A172 (cell line): ENCODE data around the gene LPAR1. TPM values are rescaled to one million over a fixed set of nuclear protein-coding genes. Genes with fewer than 3 reads are reported as not detected.

Experiments used
- DNase-seq: peaks from one replicate; pipeline ENCODE4 v3.0.0-alpha.2; 2015; ENCODE audit warnings: low spot score
- total RNA-seq: library from RNA; depleted of rRNA; stranded (reverse); fragments of >200 nt; shearing (Covaris generic); gene quantifications from 2 replicates; pipeline ENCODE4 v1.2.3, GENCODE V29; 2014

The LPAR1 gene
- total RNA-seq, 1 experiment from 2014 or later, result 3.7 TPM

DNA sequence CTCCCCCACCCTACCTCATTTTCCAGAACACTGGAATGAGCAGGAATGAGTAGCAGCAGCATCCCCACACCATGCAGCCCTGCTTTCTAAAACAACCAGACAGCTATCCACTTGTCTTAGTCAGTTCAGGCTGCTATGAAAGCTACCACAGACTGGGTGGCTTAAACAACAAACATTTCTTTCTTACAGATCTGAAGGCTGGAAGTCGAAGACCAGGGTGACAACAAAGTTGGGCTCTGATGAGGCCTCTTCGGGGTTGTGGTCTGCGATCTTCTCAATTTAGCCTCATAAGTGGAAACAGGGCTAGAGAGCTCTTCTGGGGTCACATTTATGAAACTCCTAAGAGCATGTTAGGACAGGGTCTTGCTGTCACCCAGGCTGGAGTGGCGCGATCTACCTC, 38.9 kb downstream of the LPAR1 start:
- no peak for DNase-seq

DNA sequence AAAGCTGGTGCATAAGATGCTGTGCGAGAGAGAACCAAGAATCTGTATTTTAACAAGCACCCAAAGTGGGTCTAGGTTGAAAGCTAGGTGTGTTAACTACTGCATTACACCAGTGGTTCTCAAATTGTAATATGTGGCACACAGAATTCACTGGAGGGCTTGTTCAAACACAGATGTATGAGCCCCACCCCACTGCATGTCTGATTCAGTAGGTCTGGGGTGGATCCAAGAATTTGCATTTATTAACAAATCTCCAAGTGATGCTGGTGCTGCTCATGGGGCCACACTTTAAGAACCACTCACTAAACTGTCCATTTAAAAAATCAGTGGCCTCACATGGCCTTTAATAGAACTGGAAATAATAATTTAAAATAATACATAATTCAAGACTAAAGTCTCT, 40.4 kb downstream of the LPAR1 start:
- no peak for DNase-seq

DNA sequence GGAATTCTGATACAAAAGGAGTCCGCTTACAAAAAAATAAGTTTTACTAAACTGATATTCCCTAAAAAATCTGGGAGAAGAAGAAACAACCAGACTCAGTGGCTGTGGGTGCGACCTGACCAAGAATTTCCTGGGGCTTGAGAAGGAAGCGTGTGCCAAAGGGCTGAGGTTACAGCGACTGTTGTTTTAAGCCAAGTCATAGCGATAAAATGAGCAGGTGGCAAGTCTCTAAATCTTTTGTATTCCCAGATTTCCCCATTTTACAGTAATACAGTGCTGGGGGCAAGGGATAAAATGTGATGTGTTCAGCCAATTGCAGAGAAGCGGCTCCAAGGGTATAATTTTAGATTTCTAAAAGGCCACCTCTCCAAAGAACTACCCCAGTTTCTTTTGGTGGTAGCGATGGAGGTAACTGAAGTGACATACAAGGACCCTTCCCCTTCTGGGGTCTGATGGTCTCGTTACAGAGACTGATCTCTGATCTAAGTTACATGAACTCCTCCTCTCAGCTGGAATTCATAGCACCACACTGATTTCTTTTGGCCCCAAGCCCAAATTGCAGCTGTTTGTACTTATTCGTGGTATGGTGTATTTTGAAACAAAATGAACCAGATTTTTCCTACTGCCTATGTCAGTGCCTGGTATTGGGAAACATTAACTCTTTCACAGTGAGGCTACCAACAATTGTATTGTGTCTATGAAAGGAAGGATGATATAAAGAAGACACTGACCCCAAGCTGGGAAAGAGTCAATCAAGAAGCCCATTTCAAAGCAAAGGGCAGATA, 41.6 kb downstream of the LPAR1 start:
- peak; percentile 36 for DNase-seq

DNA sequence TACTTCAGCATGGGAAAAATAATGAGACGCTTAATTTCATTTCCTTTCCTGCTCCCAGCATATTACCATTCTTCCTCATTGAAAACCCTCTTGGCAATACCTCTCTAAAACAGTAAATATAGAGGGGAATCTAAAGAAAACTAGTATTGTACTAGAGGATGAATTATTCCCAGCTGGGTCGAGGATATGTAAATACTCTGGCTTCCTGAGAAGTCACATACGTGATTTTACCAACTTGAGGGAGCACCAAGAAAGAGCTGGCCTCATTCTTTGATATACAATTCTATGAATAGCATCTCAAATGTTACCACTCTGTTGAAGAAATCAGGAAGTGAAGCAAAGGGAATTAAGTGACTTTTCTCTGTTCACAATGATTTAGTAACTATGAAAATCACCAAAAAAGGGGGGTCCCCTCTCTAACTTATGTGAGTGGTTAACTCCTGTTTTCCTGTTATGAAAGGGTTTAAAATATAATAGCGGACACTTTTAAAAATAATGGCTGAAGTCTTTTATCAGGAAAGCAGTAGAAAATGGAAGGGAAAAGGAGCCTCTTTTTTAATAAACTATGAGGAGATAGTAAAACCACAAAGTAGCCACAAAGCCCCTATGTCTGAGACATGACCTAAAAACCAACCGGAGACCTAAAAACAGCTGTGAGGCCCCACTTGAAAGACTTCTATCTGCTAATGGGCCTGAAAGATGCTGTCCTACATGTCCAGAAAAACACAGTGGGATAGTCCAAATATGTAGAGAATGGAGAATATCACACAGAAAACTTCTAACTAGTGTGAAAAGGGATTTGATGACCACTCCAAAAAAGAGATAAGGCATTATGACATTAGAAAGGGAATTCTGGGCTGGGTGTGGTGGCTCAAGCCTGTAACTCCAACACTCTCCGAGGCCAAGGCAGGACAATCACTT, 42.6 kb downstream of the LPAR1 start:
- DNase-seq, result no peak

DNA sequence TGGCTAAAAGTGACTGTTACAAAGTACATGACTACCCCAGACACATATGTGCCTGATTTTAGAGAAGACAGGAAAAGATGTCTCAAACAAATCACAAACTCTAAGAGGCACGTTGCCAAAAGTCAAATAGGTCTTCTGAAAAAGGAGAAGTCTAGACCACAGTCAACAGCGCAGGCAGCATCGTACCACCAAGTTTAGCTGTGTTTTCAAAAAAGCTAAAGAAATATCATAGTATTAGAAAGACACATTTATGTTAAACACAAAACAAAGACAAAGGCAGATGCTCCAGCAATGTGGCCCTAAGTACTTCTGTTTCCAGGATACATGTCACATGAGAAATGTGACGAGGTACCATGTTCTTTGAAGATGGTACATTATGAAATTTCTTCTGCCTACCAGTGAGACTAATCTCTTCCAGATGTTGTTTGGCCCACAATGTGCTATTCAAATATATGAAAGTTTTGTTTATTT, 43.5 kb downstream of the LPAR1 start:
- DNase-seq, result no peak

DNA sequence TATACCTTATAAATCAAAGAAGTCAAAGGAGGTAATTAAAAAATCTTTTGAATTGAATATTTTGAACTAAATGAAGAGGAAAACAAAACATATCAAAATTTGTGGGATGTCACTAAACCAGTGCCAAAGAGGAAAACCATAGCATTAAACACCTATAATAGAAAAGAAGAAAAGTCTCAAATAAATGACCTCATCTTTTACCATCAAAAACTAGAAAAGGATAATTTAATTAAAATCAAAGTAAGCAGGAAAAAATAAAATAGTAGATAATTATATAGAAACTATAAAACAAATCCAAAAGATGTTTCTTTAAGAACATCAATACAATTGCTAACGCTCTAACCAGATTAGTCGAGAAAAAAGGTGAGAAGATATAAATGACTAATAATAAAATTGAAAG, 47.8 kb downstream of the LPAR1 start:
- no peak for DNase-seq

DNA sequence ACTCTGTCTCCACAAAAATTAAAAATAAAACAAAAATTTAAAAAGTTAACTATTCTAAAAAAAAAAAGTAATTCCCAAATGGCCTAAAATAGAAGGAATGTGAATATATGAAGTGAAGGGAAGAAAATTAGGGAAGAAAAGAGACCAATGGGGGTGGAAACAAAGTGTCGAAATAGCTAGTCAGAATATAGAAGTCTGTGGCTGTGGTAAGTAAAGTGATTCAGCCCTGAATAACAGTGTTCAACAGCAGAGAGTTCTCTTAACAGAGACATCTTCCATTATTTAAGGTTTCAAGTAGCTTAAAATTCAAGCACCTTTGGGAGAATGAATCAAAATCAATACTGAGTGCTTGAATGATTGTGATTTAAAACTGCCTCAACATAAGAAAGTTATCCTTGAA, 51.7 kb downstream of the LPAR1 start:
- DNase-seq, result no peak

DNA sequence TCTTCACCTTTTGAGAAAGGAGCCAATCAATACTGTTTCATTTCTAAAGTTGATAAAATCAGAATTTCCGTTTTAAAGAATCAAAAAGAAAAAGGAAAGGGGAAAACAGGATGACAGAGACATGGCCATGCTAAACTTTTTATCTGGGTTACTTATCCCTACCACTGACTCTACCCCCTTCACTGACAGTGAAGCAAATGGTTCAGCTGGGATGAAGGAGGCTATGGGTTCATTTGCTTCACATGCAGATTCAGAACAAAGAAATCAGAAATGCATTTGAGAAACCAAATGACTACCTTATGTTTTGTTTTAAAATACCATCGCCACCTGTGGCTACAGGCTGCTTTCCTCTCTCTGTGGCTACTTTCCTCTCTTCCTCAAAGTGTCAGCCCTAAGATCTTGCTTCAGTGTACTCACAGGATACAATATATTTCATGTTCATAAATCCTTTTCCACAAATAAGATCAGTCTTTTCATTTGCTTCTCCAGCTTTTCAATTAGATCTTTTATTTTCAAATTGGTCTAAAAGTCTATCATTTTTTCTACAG, 53.3 kb downstream of the LPAR1 start:
- DNase-seq, result no peak

DNA sequence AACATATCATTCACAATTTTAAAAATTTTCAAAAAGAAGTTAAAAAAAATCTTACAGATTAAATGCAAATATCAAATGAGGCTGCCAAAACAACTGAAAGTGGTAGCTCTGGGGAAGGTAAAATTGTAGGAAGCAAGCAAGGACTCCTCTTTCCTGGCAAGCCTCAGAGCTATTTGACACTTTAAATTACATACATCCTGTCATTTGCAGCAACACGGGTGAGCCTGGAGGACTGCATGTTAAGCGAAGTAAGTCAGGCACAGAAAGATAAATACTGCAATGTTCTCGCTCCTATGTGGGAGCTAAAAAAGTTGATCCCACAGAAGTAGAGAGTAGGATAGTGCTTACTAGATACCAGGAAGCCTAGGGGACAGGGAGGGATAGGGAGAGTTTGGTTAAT, 58.0 kb downstream of the LPAR1 start:
- no peak for DNase-seq

DNA sequence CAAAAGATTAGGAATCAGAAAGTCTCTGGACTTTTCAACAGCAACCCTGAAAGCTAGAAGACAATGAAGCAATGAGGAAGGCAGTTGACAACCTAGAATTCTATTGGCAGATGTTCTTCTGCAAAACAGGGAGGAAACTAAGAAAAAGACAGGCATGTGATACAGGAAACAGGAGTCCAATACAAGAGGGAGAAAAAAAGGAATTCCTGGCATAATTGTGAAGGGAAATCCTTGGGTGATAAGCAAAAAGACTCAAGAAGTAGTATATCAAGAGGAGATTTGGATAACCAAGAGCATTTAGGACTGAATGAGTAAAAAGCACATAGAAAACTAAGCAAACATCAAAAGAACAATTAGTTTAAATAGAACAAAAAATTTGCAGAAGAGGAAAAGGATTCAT, 58.6 kb downstream of the LPAR1 start:
- DNase-seq, result no peak

DNA sequence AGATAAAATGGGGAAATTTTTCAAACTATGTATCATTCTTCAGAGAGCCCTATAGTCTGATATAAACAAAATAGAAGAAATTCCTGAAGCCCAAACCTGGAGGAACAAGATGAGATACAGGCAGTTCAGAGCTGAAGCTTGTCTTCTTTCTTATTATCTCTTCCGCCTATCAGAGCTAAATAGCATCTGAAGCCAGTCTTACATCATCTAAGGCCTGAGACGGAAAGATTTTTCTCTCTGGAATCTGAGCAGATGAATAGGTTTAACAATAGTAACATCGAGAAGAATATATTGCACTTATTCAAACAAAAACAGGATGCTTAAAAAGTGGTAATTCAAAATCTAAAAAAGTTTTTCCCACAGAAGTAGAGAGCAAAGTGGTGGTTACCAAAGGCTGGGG, 59.8 kb downstream of the LPAR1 start:
- no peak for DNase-seq

DNA sequence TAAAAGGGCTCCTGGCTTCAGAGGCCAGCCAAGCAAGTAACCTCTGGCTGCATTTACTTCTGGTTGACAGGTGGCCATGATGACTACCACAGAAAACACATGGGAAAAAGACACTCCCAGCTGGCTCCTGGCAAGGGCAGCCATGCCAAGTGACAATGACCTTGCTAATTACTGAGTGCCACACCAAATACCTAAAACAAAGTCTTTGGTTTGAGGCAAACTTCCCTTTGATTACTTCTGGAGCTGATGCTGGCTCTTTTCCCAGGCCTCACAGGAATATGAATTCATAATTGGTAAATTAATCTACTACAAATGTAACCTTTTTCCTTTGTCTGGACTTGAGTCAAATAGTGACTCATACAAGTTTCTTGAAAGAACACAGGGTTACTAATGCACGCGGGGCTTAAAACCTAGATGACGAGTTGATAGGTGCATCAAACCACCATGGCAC, 61.0 kb downstream of the LPAR1 start:
- DNase-seq, result peak; percentile 84

DNA sequence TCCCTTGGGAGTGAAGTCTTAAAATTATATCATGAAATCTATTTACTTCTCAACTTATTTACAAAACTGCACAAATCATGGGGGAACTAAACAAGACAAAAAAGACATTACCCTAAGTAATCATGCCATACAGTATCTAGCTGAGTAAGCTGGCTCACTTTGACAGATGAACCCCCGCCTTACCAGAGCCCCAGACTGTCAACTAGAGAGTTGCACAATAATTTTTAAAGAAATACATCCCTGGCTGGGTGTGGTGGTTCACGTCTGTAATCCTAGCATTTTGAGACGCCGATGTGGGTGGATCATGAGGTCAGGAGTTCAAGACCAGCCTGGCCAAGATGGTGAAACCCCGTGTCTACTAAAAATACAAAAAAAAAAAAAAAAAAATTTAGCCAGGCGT, 62.3 kb downstream of the LPAR1 start:
- DNase-seq, result no peak

DNA sequence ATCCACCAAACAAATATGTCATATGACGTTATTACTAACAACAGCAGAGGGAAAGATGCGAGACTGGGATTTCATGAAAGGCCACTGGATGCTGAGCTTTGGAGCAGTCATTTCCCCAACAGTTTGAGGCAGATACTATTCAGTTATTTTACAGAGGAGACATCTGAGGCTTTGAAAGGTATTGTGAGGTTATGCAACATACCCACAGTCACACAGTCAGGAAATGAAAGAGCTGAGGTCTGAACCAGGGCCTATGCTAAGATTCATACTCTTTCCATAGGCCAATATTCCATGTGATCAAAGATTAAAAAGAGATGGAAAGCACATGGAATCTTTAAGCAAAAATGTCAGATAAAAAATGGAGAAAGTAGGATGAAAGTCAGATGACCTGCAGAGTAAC, 63.0 kb downstream of the LPAR1 start:
- DNase-seq, result no peak

DNA sequence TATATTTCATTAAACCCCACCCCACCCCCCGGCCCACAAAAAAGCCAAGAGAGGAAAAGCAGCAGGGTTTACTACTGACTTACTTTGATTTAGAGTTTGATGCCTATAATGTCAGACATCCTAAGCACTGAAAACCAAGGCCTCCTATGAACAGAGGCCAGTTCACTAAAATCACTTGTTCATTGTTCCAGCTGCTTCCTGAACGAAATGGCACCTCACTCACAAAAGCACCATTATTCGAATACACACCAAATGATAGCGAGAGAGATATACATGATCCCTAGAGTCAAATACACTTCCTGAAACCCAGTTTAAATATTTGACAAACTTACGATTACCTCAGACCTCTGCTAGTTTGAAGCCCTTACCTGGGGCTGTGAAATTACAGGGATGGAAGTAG, 66.6 kb downstream of the LPAR1 start:
- DNase-seq, result no peak

DNA sequence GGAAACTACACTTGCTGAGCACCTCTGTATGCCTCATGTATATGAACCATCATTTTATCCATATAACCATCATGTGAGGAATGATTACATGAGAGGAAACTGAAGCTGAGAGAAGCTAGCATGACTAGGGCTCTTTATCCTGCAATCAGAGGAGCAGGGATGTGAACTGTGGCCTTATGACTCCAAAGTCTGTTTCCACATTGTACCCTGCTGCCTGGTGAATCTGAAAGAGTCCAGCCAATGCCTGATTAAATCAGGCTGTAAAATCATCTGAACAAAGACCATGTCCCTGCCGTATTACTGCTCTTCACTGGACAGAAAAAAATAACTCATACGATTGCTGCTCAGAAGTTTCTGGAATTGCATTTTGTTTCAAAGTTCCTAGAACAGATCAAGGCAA, 67.0 kb downstream of the LPAR1 start:
- no peak for DNase-seq

DNA sequence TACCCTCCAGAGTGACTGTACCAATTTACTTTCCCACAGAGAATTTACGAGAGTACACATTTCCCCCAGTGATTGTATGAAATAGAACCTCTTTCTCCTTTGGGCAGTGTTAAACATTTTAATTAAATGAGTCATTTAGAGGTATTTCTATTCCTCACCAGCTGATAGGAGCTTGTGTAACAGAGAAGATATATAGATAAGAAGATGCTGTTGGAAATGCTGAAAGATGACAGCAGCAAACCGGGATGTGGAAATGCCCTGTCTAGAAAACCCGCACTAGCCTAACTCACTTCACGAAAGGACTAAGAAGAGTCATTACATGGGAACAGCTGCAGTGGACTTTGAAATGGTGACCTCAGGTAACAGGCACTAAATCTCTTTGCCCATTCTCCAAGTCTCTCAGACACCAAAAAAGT, 68.3 kb downstream of the LPAR1 start:
- DNase-seq, result peak; percentile 98

DNA sequence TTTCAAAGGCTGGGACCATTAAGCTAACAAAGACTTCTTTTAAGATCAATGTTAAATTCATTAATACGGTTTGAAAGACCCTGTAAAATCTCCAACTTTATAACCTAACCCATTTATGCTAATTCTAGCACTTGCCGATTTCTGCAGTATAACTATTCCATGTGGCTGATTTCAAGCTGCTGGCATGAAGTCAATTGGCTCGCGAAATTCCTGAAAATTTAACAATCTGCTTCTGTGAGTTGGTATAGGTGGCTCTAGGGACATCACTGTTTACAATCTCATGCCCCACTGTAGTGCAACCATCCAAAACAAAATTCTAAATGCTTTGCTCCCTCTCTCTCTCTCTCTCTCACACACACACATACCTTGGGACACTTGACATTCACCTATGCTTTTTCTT, 70.2 kb downstream of the LPAR1 start:
- DNase-seq, result no peak

DNA sequence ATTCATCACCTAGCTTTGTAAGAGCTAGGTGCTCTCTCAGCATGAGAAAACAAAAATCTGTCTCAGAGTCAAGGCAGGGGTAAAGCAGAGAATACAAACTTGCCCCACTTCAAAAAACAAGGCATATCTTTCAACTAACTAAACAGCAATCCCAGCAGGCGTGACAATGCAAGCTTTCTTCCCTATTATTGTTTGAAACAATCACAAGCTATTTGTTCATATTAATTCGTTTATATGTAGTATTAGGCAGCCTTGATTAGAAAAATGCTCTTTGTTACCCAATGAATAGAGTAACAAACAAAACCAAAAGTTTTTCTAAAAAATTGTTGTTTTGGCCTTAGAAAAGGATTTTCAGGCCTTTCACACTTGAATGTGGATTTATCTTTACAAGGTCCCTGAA, 71.1 kb downstream of the LPAR1 start:
- no peak for DNase-seq

DNA sequence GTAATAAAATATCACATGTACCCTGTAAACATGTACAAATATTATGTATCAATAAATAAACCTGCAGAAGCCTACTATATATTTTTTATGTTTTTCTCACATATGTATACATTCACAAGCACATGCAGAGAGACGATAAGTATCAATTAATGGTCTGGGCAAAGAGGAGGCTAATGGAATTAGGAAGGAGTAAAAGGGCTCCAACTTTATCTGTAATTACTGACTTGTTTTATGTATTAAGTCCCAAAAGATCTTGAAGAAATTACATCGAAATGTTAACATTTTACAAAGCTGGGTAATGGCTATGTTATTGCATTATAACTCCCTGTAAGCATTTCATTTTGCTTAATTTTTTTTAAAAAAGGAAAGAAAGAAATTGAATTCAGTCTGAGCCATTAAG, 78.0 kb downstream of the LPAR1 start:
- no peak for DNase-seq

DNA sequence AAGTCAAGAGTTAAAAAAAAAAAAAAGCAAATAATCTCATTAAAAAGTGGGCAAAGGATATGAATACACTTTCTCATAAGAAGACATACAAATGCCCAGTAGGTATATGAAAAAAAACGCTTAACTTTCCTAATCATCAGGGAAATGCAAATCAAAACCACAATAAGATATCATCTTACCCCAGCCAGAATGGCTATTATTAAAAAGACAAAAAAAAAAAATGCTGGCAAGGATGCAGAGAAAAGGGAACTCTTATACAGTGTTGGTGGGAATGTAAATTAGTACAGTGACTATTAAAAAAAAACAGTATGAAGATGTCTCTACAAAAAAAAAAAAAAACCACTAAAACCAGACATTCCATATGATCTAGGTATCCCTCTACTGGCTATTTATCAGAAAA, 79.4 kb downstream of the LPAR1 start:
- no peak for DNase-seq

DNA sequence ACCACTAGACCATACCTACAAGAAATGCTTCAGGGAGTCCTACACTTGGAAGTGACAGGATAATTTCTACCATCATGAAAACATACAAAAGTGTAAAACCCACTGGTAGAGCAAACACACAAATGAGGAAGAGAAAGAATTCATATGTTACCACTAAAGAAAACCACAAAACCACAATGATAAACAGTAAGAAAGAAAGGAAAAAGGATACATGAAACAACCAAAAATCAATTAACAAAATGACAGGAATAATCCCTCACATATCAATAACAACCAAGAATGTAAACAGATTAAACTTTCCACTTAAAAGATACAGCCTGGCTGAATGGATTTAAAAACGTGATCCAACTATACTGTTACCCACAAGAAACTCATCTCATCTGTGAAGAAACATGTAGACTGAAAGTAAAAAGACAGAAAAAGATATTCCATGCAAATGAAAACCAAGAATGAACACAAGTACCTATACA, 83.4 kb downstream of the LPAR1 start:
- DNase-seq, result no peak

DNA sequence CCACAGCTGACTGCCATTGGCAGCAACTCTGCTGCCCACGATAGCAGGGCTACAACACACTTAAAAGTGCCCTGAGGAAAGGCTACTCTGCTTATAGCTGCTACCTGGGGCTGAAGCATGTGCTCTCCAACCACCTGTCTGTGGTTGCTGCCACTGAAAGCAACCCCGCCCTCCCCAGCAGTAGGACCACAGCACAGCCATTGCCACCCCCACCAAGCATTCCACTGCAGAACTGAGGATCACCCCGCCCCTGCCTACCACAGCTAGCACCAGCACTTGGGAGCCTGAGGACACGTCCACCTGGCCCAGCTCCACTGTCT, 85.8 kb downstream of the LPAR1 start:
- no peak for DNase-seq
